ENCODE measurements around the gene NDE1. TPM values are rescaled to one million over a fixed set of nuclear protein-coding genes. Genes with fewer than 3 reads are reported as not detected.

NDE1 gene
- total RNA-seq, 1 experiment from 2014 or later = 60.7 TPM

DNA sequence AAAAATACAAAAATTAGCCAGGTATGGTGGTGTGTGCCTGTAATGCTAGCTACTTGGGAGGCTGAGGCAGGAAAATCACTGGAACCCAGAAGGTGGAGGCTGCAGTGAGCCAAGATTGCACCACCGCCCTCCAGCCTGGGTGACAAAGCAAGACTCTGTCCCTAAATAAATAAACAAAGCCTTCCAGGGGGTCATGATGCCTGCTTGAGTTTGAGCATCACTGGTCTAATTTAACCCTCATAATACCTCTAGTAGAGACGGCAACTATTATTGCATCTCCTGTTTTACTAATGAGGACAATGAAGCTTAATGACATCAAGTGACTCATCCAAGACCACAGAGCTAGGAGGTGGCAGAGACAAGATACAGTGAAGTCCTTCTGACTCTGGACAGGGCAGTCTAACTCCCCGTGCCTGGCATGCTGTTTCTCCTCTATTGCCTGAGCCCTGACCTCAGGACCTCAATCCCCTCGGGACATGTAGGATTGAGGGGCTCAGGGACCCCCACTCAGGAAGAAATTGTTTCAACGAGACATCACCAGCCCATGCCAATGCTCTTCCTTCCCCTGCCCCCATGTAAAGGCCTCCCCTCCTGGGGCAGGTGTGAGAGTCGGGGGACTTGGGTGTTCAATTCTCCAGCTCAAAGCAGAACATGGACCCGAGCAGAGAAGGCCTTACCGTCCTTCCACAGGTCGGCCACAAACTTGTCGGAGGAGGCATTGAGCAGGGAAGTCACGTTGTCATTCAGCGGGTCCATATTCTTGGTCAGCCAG lies 102.9 kb downstream of the NDE1 start:
- CTCF ChIA-PET = no interaction called here
- BruUV-seq (replicated peaks) = no TSS peak
- Mint-ChIP-seq H3K4me1 (ENCODE audit: low read depth, unreplicated experiment) (no peaks in the 10 kb centered on the region), H3K4me3 (ENCODE audit: unreplicated experiment) (no peak overlapping the region), H3K36me3 (ENCODE audit: insufficient read depth, unreplicated experiment) (no peaks in the 10 kb centered on the region), H3K27me3 (ENCODE audit: insufficient read depth, unreplicated experiment) (peaks cover 8% of the 10 kb centered on the region), H3K9me3 (ENCODE audit: unreplicated experiment) (no peaks in the 10 kb centered on the region), H3K27ac (ENCODE audit: unreplicated experiment) (no peak overlapping the region)
- no peak for DNase-seq
- POLR2A ChIA-PET = no interaction called here
- intact Hi-C loops (cut with micrococcal nuclease; ENCODE audit: unreplicated experiment) = no loop called here
- no peak for TF ChIP-seq CTCF (IDR thresholded peaks at IDR 0.05; ENCODE audit: insufficient read depth in 1 of 2, low read depth in 1 of 2, low read length in 1 of 2, severe bottlenecking in 1 of 2, unreplicated experiment in 1 of 2)
- H3K27me3 ChIP-seq (replicated peaks; ENCODE audit: control insufficient read depth, insufficient read depth, low read length) = no peaks in the 10 kb centered on the region
- H3K9me3 ChIP-seq = no peaks in the 10 kb centered on the region
- H3K4me3 ChIP-seq (ENCODE audit: low read depth, low read length) = no peak overlapping the region
- H3K36me3 ChIP-seq (ENCODE audit: control insufficient read depth, insufficient read depth, low read length) = no peaks in the 10 kb centered on the region
- H3K4me1 ChIP-seq = no peaks in the 10 kb centered on the region

- Mint-ChIP-seq H3K4me3 (ENCODE audit: unreplicated experiment) (no peak overlapping the region), H3K9me3 (ENCODE audit: unreplicated experiment) (peaks cover 4% of the 10 kb centered on the region), H3K4me1 (ENCODE audit: low read depth, unreplicated experiment) (no peaks in the 10 kb centered on the region), H3K27ac (ENCODE audit: unreplicated experiment) (no peak overlapping the region), H3K27me3 (ENCODE audit: insufficient read depth, unreplicated experiment) (peaks cover 5% of the 10 kb centered on the region), H3K36me3 (ENCODE audit: insufficient read depth, unreplicated experiment) (no peaks in the 10 kb centered on the region)
- intact Hi-C loops (cut with micrococcal nuclease; ENCODE audit: unreplicated experiment) = loop anchor here (5.0 kb wide), 1 partner anchor 168 kb away; no protein-coding TSS in a partner anchor
- no peak for TF ChIP-seq CTCF (IDR thresholded peaks at IDR 0.05; ENCODE audit: insufficient read depth in 1 of 2, low read depth in 1 of 2, low read length in 1 of 2, severe bottlenecking in 1 of 2, unreplicated experiment in 1 of 2)
- ChIA-PET CTCF (interaction anchor here (0.6 kb wide), 1 partner anchor 60 kb away, joined by 5 read pairs; no protein-coding TSS in a partner anchor), POLR2A (no interaction called here)
- no peak for DNase-seq
- Histone ChIP-seq H3K27me3 (replicated peaks; ENCODE audit: control insufficient read depth, insufficient read depth, low read length) (no peaks in the 10 kb centered on the region), H3K4me3 (ENCODE audit: low read depth, low read length) (no peak overlapping the region), H3K9me3 (no peaks in the 10 kb centered on the region), H3K4me1 (no peaks in the 10 kb centered on the region), H3K36me3 (ENCODE audit: control insufficient read depth, insufficient read depth, low read length) (no peaks in the 10 kb centered on the region)
- no TSS peak for BruUV-seq (replicated peaks)
Observed at GRCh38 chr16:15754821-15755534, 104.9 kb downstream of the NDE1 start.

DNA sequence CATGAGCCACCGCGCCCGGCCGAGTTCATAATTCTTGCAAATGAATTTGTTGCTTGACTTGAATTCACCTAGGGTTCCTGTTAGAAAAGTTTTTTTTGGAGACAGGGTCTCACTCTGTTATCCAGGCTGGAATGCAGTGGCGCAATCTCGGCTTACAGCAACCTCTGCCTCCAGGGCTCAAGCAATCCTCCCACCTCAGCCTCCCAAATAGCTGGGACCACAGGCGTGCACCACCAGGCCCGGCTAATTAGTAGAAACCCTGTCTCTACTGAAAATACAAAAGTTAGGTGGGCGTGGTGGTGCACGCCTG lies 107.0 kb downstream of the NDE1 start:
- H3K4me3 Mint-ChIP-seq (ENCODE audit: unreplicated experiment) = no peak overlapping the region

More for the DNA sequence above, 107.0 kb downstream of the NDE1 start:
- Histone ChIP-seq H3K27me3 (replicated peaks; ENCODE audit: control insufficient read depth, insufficient read depth, low read length) (no peaks in the 10 kb centered on the region), H3K4me1 (no peaks in the 10 kb centered on the region), H3K36me3 (ENCODE audit: control insufficient read depth, insufficient read depth, low read length) (no peaks in the 10 kb centered on the region), H3K4me3 (ENCODE audit: low read depth, low read length) (no peak overlapping the region), H3K9me3 (no peaks in the 10 kb centered on the region)
- H3K4me1 Mint-ChIP-seq (ENCODE audit: low read depth, unreplicated experiment) = no peaks in the 10 kb centered on the region
- no TSS peak for BruUV-seq (replicated peaks)
- ChIA-PET CTCF (interaction anchor here (0.7 to 0.8 kb wide), 3 partner anchors 42 to 198 kb away, joined by 4 to 5 read pairs (median 4); no protein-coding TSS in a partner anchor), POLR2A (no interaction called here)
- H3K27me3 Mint-ChIP-seq (ENCODE audit: insufficient read depth, unreplicated experiment) = peaks cover 5% of the 10 kb centered on the region
- no peak for TF ChIP-seq CTCF (IDR thresholded peaks at IDR 0.05; ENCODE audit: insufficient read depth in 1 of 2, low read depth in 1 of 2, low read length in 1 of 2, severe bottlenecking in 1 of 2, unreplicated experiment in 1 of 2)
- intact Hi-C loops (cut with micrococcal nuclease; ENCODE audit: unreplicated experiment) = loop anchor here (5.0 kb wide), 1 partner anchor 170 kb away; no protein-coding TSS in a partner anchor
- H3K27ac Mint-ChIP-seq (ENCODE audit: unreplicated experiment) = no peak overlapping the region
- peaks cover 9% of the 10 kb centered on the region for H3K9me3 Mint-ChIP-seq (ENCODE audit: unreplicated experiment)
- no peaks in the 10 kb centered on the region for H3K36me3 Mint-ChIP-seq (ENCODE audit: insufficient read depth, unreplicated experiment)
- no peak for DNase-seq

All from Caco-2 (cell line).